HEK293T (cell line): ENCODE results near the gene SLCO3A1.

Experiments
- BHLHE40 ChIP-seq: fragments of 450-650 bp; IDR thresholded peaks from 2 replicates; pipeline ENCODE4 v1.6.1; 2016; ENCODE audit warnings: mild to moderate bottlenecking, moderate library complexity, borderline replicate concordance
- CTBP1 ChIP-seq: fragments of 450-650 bp; IDR thresholded peaks from 2 replicates; pipeline ENCODE4 v1.6.1; 2016; ENCODE audit warnings: borderline replicate concordance
- L3MBTL2 ChIP-seq: fragments of 450-650 bp; conservative IDR thresholded peaks from 2 replicates; pipeline ENCODE4 v1.6.1; 2016; ENCODE audit warnings: mild to moderate bottlenecking
- SP1 ChIP-seq: fragments of 450-650 bp; IDR thresholded peaks from 2 replicates; pipeline ENCODE4 v1.6.1; 2017
- ZNF384 ChIP-seq: fragments of 450-650 bp; IDR thresholded peaks from 2 replicates; pipeline ENCODE4 v1.6.1; 2016

- TF ChIP-seq ZNF384 (no peak), CTBP1 (no peak), L3MBTL2 (no peak), SP1 (no peak), BHLHE40 (no peak)
Measured at GRCh38 chr15:92197746-92198145, 344.2 kb downstream of the SLCO3A1 start.
